G401.6 (cell line): ENCODE results near the gene UBA1.
A peak's percentile ranks its signal among the peaks of the same experiment; 100 is the strongest.

Experiments
- FAIRE-seq: peaks from 2 replicates; lab custom pipeline; 2012; peaks lifted over from hg19 to GRCh38; lab: Jason Lieb, UNC

The UBA1 gene

DNA sequence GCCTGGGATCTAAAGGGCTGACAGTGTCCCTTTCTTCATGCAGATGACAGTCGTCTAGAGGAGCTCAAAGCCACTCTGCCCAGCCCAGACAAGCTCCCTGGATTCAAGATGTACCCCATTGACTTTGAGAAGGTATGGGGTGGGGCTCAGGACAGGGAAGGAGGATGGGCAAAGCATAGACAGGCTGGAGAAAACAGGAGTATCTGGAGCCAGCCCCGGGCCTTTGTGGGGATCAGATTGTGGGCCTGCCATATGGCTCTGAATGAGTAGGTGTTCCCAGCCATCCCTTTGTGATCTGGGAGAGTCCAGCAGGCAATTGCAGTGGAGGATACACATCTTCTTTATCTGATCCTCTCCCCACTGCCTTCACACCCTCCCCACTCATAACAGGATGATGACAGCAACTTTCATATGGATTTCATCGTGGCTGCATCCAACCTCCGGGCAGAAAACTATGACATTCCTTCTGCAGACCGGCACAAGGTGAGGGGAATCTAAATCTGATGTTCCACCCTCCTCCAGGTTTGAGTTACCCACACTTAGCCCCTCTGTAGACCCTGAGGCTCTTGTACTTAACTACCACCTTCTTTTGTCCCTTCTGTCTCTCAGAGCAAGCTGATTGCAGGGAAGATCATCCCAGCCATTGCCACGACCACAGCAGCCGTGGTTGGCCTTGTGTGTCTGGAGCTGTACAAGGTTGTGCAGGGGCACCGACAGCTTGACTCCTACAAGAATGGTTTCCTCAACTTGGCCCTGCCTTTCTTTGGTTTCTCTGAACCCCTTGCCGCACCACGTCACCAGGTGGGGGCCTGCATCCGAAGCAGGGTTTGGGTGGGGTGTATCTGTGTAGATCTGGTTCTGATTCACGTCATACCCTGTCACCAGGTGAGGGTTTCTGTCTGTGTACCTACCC, 19.0 kb downstream of the UBA1 start:
- no peak for FAIRE-seq

DNA sequence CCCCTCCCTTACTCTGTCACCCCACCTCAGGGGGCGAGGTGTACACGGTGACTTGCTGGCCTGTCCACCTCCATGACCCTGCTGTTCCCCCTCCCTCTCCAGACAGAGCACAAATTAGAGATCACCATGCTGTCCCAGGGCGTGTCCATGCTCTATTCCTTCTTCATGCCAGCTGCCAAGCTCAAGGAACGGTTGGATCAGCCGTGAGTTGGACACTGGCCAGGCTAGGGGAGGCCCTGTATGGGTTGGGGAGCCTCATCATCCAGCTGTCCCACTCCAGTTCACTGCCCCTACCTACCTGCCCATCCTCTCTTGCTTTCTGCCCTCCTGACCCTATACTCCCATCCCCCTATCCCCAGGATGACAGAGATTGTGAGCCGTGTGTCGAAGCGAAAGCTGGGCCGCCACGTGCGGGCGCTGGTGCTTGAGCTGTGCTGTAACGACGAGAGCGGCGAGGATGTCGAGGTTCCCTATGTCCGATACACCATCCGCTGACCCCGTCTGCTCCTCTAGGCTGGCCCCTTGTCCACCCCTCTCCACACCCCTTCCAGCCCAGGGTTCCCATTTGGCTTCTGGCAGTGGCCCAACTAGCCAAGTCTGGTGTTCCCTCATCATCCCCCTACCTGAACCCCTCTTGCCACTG, 20.9 kb downstream of the UBA1 start:
- no peak for FAIRE-seq

DNA sequence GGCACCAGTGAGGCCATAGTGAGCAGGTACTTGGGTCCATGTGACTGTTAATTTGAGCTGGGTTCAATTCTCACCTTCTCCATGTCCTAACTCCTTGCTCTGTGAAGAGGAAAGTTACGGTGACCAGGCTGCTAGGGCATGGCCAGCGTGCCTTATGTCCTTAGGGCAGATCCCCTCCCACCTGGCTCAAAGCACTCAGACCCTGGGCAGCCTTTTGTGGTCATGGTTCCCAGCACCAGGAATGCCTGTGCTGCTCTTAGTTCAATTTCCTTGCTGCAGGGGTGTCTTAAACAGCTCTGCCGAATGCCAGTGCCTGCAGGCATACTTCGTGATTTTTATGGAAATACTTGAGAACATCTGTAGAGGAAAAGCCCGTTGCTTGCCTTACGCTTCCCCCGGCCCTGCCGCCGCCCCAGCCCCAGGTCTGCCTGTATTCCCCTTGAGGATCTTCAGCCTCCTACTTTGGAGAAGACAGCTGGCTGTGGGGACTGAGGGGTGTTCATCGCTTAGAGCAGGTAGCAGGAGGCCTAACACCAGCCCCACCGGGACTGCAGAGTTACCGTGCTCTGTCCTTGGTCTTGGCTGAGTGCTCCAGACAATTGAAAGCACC, 21.8 kb downstream of the UBA1 start:
- FAIRE-seq: no peak

DNA sequence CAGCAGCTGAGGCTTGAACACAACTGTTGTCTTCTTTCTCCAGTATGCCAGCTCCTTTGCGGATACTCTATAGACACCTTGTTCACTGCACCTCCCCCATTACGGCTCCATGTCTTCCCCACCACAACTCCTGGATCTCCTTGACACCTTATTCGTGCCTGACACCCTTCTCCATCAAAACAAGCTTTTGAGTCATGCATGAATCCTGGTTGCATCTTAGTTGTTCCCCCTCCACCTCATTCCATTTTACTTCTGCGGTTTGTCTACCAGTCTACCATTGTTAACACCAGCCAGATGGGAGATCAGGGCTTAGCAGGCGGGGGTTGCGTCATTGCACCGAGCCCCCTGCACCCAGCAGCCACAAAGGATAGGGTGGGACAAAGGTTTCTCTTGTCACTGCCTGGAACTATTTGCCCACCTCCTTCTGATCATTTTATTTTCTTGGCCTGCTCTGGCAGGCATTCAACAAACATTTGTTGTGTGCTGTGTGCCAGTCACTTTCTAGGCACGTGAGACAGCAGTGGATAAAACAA, 22.8 kb downstream of the UBA1 start:
- no peak for FAIRE-seq

- no peak for FAIRE-seq
These were observed 23.7 kb downstream of the UBA1 start for GRCh38 chrX:47217121-47217851.

DNA sequence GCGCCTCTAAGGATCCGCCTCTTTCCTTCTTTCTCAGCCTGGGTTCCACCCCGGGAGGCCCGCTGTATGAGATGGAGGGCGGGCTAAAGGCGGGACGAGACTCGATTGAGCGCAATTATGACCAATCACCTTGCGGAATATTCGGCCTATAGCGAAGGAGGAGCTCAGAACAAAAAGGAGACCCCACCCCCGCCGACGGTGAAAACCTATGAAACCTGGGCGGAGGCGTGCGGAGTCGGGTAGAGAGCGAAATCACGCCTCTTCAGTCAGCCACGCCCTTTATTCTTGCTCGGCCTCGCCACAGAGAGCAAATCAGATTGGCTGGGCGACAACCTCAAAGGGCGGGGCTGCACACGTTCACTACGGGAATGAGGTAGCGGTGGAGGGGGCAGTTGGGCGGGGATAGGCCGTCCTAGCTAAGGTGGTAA, 24.2 kb downstream of the UBA1 start:
- FAIRE-seq: peak; percentile 99

GRCh38 chrX:47218280-47218919, 24.8 kb downstream of the UBA1 start, which contains the start of gene CDK16:
TSS of gene CDK16 (plus strand) at chrX:47218681. CDS start at chrX:47223558, 4,877 bp downstream.
- FAIRE-seq: no peak

- no peak for FAIRE-seq
These were observed 25.5 kb downstream of the UBA1 start for GRCh38 chrX:47218920-47219815.

DNA sequence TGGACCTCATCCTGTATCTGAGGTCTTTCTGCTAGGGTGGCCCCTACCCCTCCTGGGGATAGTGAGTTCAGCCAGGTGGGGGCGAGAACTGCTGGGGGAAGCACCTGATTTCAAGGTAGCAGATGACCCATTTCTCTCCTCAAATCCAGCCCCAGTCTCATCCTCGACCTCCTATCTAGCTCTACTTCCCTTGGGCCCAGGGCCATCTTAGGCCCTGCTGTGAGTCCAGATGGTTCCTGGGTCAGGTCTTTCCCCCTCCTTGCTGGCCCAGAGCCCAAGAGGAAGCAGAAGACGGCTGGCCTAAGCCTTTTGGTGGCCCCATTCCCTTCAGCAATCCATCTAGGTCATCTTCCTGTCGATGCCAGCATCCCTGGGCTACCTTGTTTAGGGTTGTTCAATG, 28.1 kb downstream of the UBA1 start:
- FAIRE-seq: no peak

GRCh38 chrX:47222751-47223350, 29.2 kb downstream of the UBA1 start:
- no peak for FAIRE-seq

DNA sequence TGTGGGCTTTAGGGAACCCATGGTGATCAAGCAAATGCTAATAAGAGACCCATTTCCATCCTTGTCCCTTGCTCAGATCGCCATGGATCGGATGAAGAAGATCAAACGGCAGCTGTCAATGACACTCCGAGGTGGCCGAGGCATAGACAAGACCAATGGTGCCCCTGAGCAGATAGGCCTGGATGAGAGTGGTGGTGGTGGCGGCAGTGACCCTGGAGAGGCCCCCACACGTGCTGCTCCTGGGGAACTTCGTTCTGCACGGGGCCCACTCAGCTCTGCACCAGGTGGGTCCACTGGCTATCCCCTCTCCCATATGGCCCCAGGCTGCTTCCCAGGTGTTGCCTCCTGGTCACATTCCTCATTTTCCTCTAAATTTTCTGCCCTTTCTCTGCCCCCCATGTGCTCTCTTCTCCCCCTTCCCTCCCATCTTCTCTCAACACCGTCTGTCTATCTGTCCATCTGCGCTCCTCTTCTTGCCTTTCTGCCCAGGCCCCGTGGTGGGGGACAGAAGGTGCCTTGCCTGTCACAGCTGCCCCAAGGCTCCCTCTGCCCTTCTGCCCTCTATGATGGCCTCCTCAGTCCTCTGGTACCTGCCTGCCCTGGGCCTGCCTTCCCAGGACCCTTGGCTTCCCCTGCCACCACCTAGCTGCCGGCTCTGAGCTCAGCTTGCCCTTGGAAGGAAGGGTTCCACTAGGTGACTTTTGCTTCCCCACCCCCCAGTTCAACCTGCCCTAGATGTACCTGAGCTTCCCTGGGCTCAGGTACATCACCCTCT, 30.0 kb downstream of the UBA1 start:
- FAIRE-seq: no peak

DNA sequence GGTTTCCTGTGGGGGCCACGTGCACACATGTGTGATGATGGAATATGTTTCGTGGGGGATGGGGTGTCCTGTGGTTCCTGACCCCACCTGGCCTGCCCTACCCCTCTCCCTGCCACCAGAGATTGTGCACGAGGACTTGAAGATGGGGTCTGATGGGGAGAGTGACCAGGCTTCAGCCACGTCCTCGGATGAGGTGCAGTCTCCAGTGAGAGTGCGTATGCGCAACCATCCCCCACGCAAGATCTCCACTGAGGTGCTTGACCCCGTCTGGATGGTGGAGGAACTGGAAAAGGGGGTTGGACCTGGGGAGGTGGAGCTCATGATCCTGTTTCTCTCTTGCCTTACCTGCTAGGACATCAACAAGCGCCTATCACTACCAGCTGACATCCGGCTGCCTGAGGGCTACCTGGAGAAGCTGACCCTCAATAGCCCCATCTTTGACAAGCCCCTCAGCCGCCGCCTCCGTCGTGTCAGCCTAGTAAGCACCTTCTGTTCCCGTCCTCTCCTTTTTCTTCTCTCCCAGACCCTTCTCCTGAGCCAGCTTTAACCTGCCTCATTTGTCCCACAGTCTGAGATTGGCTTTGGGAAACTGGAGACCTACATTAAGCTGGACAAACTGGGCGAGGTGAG, 30.8 kb downstream of the UBA1 start:
- FAIRE-seq: no peak

DNA sequence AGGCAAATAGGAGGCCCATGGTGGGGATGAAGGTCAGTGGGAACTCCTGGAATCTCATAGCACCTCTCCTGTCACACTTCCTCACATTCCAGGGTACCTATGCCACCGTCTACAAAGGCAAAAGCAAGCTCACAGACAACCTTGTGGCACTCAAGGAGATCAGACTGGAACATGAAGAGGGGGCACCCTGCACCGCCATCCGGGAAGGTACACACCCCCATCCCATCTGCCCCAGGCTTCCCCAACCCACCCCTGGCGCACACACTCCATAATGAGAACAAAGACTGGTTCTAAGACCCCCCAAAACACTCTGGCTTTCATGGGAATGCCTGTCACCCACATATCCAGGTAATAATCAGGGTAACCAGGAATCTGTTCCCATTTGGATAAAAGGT, 31.3 kb downstream of the UBA1 start:
- FAIRE-seq: no peak

GRCh38 chrX:47226071-47226470, 32.4 kb downstream of the UBA1 start:
- FAIRE-seq: no peak

GRCh38 chrX:47226531-47227333, 33.1 kb downstream of the UBA1 start:
- FAIRE-seq: no peak

- FAIRE-seq: no peak
These were observed 33.6 kb downstream of the UBA1 start for GRCh38 chrX:47227334-47227583.

DNA sequence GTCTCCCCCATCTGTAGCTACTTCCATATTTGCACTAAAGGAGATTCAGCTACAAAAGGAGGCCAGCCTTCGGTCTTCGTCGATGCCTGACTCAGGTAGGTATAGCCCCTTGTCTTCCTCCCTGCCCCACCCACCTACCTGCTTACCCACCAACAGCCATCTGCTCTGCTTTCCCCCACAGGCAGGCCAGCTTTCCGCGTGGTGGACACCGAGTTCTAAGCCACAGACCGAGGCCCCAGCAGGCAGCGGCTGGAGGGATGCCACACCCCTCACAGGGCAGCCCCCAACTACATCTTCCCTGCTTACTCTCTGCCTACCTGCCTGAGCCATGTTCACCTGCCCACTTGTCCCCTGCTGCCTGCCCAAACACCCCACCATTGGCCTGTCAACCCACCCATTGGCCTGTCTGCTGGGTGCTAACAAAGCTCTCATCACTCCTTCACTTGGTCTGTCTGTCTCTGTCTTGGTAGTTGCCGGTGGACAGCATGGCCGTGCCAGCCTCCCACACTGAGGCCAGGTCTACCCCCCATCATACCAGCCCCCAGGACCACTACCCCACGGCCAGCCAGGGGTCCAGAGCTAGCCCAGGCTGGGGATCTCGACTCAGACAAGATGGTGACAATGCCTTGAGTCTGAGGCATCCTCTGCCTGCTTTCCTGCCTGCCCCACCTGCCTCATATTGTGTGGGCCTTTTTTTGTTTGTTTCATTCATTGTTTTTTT, 35.1 kb downstream of the UBA1 start:
- FAIRE-seq: no peak

DNA sequence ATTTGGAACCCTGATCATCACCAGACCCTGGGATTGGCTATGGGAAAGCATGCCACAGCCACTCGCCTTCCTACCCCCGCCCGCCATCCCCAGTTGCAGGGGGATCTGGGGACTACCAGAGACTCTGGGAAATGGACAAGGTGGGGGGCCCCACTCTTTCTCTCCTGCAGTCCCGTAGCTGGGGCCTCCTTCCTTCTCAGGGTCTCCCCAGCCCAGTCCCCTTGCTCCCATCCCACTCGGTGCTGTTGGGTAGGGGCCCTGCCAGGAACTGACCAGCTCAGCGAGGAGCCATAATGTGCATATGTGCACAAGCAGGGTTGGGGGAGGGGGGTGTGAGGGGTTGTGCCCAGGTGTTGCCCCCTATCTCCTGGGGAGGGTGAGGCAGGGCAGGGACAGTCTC, 35.8 kb downstream of the UBA1 start:
- FAIRE-seq: no peak
